GM12878 (cell line): Measurements from ENCODE around the gene PCID2.

Experiments used
- JUNB ChIP-seq: IDR thresholded peaks from 2 replicates; pipeline ENCODE4 v1.6.1; 2016; ENCODE audit warnings: antibody characterized with exemption, mild to moderate bottlenecking
- JUND ChIP-seq: IDR thresholded peaks from 2 replicates; pipeline ENCODE4 v1.6.1; 2012; ENCODE audit warnings: low read depth, mild to moderate bottlenecking, low read length, improper control_type of control experiment, moderate library complexity
- RFX5 ChIP-seq: IDR thresholded peaks from 2 replicates; pipeline ENCODE4 v1.6.1; 2011; ENCODE audit warnings: low read depth, low read length, improper control_type of control experiment
- SP1 ChIP-seq: IDR thresholded peaks from one replicate; pipeline ENCODE4 v1.6.1; 2011; ENCODE audit warnings: low read depth, low read length
- SREBF2 ChIP-seq: IDR thresholded peaks from 2 replicates; pipeline ENCODE4 v1.6.1; 2012; ENCODE audit warnings: mild to moderate bottlenecking, low read length
- TCF7 ChIP-seq: IDR thresholded peaks from 2 replicates; pipeline ENCODE4 v1.6.1; 2014; ENCODE audit warnings: antibody characterized with exemption, borderline replicate concordance
- TF ChIP-seq, protein P1 (sequence below), 3 experiments: IDR thresholded peaks in 2 of 3; conservative IDR thresholded peaks in 1 of 3; 2 replicates each; pipeline ENCODE4 v1.5.1; 2011; ENCODE audit warnings: low read depth in 3 of 3, low read length in 3 of 3, mild to moderate bottlenecking in 3 of 3, control low read depth in 2 of 3, moderate library complexity in 2 of 3, inconsistent platforms in 1 of 3, mixed read lengths in 1 of 3; ENCODE audit not compliant: control insufficient read depth in 2 of 3, insufficient read depth in 1 of 3; ENCODE audit errors: extremely low read depth in 1 of 3
- TF ChIP-seq, protein P2 (sequence below): fragments of 450-650 bp; IDR thresholded peaks from 2 replicates; pipeline ENCODE4 v1.6.1; 2017; ENCODE audit warnings: mild to moderate bottlenecking, moderate library complexity

DNA sequence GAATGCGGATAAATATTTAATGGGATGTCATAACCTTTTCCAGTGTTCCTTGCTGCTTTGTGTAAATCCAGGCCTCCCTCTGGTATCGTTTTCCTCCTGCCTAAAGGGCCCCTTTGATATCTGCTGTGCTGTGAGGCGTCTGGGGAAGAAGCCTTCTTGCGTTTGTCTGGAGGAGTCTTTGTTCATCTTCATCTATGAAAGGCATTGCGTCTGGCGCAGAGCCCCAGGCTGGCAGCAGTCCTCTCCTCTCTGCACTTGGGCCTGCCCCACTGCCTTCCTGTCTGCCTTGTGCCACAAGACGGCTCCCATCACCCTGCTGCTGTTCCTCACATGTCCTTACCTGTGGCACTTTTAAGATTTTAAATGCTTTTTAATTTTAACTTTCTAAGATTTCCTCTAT, 40.3 kb downstream of the PCID2 start:
- TF ChIP-seq, protein P1, sequence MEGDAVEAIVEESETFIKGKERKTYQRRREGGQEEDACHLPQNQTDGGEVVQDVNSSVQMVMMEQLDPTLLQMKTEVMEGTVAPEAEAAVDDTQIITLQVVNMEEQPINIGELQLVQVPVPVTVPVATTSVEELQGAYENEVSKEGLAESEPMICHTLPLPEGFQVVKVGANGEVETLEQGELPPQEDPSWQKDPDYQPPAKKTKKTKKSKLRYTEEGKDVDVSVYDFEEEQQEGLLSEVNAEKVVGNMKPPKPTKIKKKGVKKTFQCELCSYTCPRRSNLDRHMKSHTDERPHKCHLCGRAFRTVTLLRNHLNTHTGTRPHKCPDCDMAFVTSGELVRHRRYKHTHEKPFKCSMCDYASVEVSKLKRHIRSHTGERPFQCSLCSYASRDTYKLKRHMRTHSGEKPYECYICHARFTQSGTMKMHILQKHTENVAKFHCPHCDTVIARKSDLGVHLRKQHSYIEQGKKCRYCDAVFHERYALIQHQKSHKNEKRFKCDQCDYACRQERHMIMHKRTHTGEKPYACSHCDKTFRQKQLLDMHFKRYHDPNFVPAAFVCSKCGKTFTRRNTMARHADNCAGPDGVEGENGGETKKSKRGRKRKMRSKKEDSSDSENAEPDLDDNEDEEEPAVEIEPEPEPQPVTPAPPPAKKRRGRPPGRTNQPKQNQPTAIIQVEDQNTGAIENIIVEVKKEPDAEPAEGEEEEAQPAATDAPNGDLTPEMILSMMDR (IDR thresholded peaks at IDR 0.05 in 2 of 3, conservative IDR thresholded peaks at IDR 0.05 in 1 of 3; ENCODE audit: control insufficient read depth in 2 of 3, extremely low read depth in 1 of 3, insufficient read depth in 1 of 3, low read depth in 3 of 3, low read length in 3 of 3), result no peak
- TF ChIP-seq, protein P2, sequence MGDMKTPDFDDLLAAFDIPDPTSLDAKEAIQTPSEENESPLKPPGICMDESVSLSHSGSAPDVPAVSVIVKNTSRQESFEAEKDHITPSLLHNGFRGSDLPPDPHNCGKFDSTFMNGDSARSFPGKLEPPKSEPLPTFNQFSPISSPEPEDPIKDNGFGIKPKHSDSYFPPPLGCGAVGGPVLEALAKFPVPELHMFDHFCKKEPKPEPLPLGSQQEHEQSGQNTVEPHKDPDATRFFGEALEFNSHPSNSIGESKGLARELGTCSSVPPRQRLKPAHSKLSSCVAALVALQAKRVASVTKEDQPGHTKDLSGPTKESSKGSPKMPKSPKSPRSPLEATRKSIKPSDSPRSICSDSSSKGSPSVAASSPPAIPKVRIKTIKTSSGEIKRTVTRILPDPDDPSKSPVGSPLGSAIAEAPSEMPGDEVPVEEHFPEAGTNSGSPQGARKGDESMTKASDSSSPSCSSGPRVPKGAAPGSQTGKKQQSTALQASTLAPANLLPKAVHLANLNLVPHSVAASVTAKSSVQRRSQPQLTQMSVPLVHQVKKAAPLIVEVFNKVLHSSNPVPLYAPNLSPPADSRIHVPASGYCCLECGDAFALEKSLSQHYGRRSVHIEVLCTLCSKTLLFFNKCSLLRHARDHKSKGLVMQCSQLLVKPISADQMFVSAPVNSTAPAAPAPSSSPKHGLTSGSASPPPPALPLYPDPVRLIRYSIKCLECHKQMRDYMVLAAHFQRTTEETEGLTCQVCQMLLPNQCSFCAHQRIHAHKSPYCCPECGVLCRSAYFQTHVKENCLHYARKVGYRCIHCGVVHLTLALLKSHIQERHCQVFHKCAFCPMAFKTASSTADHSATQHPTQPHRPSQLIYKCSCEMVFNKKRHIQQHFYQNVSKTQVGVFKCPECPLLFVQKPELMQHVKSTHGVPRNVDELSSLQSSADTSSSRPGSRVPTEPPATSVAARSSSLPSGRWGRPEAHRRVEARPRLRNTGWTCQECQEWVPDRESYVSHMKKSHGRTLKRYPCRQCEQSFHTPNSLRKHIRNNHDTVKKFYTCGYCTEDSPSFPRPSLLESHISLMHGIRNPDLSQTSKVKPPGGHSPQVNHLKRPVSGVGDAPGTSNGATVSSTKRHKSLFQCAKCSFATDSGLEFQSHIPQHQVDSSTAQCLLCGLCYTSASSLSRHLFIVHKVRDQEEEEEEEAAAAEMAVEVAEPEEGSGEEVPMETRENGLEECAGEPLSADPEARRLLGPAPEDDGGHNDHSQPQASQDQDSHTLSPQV, result no peak
- TF ChIP-seq SP1 (no peak), SREBF2 (no peak), RFX5 (no peak), TCF7 (no peak), JUNB (no peak), JUND (no peak)
